Tibial nerve (tissue), 4 donors: ENCODE measurements around the gene TBL3. TPM values are rescaled to one million over a fixed set of nuclear protein-coding genes. Genes with fewer than 3 reads are reported as not detected.

Experiments
- DNase-seq, 2 donors: peaks; one replicate each; pipeline ENCODE4 v3.0.0-alpha.2; 2019; ENCODE audit warnings: low spot score in 2 of 2
- H3K27ac ChIP-seq, 4 donors: fragments of 200-600 bp; sonication (generic) in 3 of 4; one replicate each; pipeline ENCODE4 v1.5.1; 2017 to 2019; ENCODE audit warnings: mild to moderate bottlenecking in 1 of 4
- H3K27me3 ChIP-seq, 2 donors: fragments of 200-600 bp; sonication (generic) in 1 of 2; one replicate each; pipeline versions ENCODE4 v1.5.1 to v1.6.0; 2017 to 2019
- H3K36me3 ChIP-seq, 3 donors: fragments of 200-600 bp; sonication (generic); one replicate each; pipeline ENCODE4 v1.5.1; 2018 to 2019
- H3K4me1 ChIP-seq, 4 donors: fragments of 200-600 bp; sonication (generic) in 3 of 4; one replicate each; pipeline ENCODE4 v1.5.1; 2017 to 2019
- H3K4me3 ChIP-seq, 4 donors: fragments of 200-600 bp; sonication (generic) in 3 of 4; one replicate each; pipeline ENCODE4 v1.5.1; 2017 to 2019; ENCODE audit warnings: mild to moderate bottlenecking in 1 of 4, moderate library complexity in 1 of 4
- H3K9me3 ChIP-seq, 4 donors: fragments of 200-600 bp; sonication (generic) in 3 of 4; one replicate each; pipeline ENCODE4 v1.5.1; 2017 to 2019
- CTCF ChIP-seq, 5 experiments: fragments of 200-600 bp in 3 of 5; fragments of 450-650 bp in 2 of 5; sonication (generic) in 3 of 5; IDR thresholded peaks; one replicate each; pipeline ENCODE4 v1.5.1; 2016 to 2019; ENCODE audit warnings: antibody characterized with exemption in 5 of 5, mild to moderate bottlenecking in 3 of 5, moderate library complexity in 2 of 5
- EP300 ChIP-seq, 2 donors: sonication (generic); formaldehyde crosslinking; IDR thresholded peaks; one replicate each; pipeline ENCODE4 v1.6.1; 2017; ENCODE audit warnings: antibody characterized with exemption in 2 of 2, mild to moderate bottlenecking in 1 of 2
- POLR2A ChIP-seq, 2 donors: fragments of 450-650 bp; IDR thresholded peaks; one replicate each; pipeline ENCODE4 v1.6.1; 2017; ENCODE audit warnings: antibody characterized with exemption in 2 of 2, mild to moderate bottlenecking in 2 of 2, moderate library complexity in 2 of 2
- WGBS, 2 donors: methylation state at CpG; one replicate each; pipeline ENCODE4 v1.1.5; 2018; 5-methylcytosine and 5-hydroxymethylcytosine counted together
- small RNA-seq: library from RNA; depleted of rRNA; stranded (forward); fragments of <200 nt; gene quantifications from one replicate; pipeline ENCODE3, GENCODE V24; 2016
- total RNA-seq, 4 donors: library from RNA; depleted of rRNA; stranded (reverse); fragments of >200 nt; gene quantifications; one replicate each; pipeline ENCODE4 v1.1.0, GENCODE V29; 2016

TBL3 gene
- total RNA-seq, 4 donors from 2014 or later: 37.6 to 70.8 (median 46.2) TPM

- Histone ChIP-seq H3K27me3 (no peaks in the 10 kb centered on the region), H3K4me3 (peak overlapping the region in 3 of 4 donors; percentile 4 to 83 (median 9)), H3K36me3 (peaks cover 0 to 6% (median 0%) of the 10 kb centered on the region in 3 donors), H3K27ac (peak overlapping the region; percentile 19 to 100 (median 70)), H3K4me1 (peaks cover 0 to 80% (median 44%) of the 10 kb centered on the region in 4 donors), H3K9me3 (no peaks in the 10 kb centered on the region)
- WGBS, 2 donors: 58 to 80% methylated on average over 2 to 6 of the region's 22 CpGs
- TF ChIP-seq POLR2A (IDR thresholded peaks at IDR 0.05) (peak in 1 of 2 donors; percentile 29), CTCF (IDR thresholded peaks at IDR 0.05) (no peak), EP300 (IDR thresholded peaks at IDR 0.05) (peak in 1 of 2 donors; percentile 35)
- no peak for DNase-seq
Observed at GRCh38 chr16:2029350-2029749, 57.5 kb downstream of the TBL3 start.

GRCh38 chr16:2030036-2030435, 58.2 kb downstream of the TBL3 start:
- Histone ChIP-seq H3K9me3 (no peaks in the 10 kb centered on the region), H3K4me3 (peak overlapping the region in 2 of 4 donors; percentile 9 to 83), H3K36me3 (peaks cover 0 to 6% (median 0%) of the 10 kb centered on the region in 3 donors), H3K4me1 (peaks cover 0 to 85% (median 50%) of the 10 kb centered on the region in 4 donors), H3K27me3 (no peaks in the 10 kb centered on the region), H3K27ac (peak overlapping the region; percentile 19 to 100 (median 94))
- no peak for TF ChIP-seq POLR2A (IDR thresholded peaks at IDR 0.05)
- no peak for TF ChIP-seq EP300 (IDR thresholded peaks at IDR 0.05)
- TF ChIP-seq CTCF (IDR thresholded peaks at IDR 0.05): no peak
- no peak for DNase-seq
- WGBS, 2 donors: 74 to 90% methylated on average over 7 to 10 of the region's 11 CpGs

GRCh38 chr16:2031081-2031577, 59.3 kb downstream of the TBL3 start:
- Histone ChIP-seq H3K36me3 (peaks cover 0 to 6% (median 0%) of the 10 kb centered on the region in 3 donors), H3K4me3 (no peak overlapping the region), H3K9me3 (no peaks in the 10 kb centered on the region), H3K4me1 (peaks cover 0 to 93% (median 59%) of the 10 kb centered on the region in 4 donors), H3K27me3 (no peaks in the 10 kb centered on the region), H3K27ac (peak overlapping the region in 3 of 4 donors; percentile 93 to 100 (median 94))
- TF ChIP-seq EP300 (IDR thresholded peaks at IDR 0.05) (no peak), CTCF (IDR thresholded peaks at IDR 0.05) (no peak), POLR2A (IDR thresholded peaks at IDR 0.05) (no peak)
- 64 to 68% methylated on average over 11 of the region's 11 CpGs for WGBS, 2 donors
- DNase-seq: no peak

Small RNAs within 50 kb of the gene (small RNA-seq; reads per million reads assigned to genes)
- gene AC005363.2 (not detected), gene RN7SL219P (not detected), gene SNORA10 (not detected), gene SNORA64 (not detected)

Other genes with a start within 250 kb of the TBL3 start
- gene NME3, start 200.5 kb upstream of the TBL3 start, total RNA-seq: 100 to 1,000 TPM; 113 to 198 (median 128) TPM
- gene EME2, start 199.2 kb upstream of the TBL3 start, total RNA-seq: 10 to 100 TPM; 13.2 to 41.4 (median 17.7) TPM
- 100 to 1,000 TPM in 1 of 4 donors, 10 to 100 TPM in 3; 58.1 to 121 (median 81.0) TPM for gene MRPS34, start 198.9 kb upstream of the TBL3 start, total RNA-seq
- 100 to 1,000 TPM in 3 of 4 donors, 10 to 100 TPM in 1; 90.7 to 122 (median 112) TPM for gene SPSB3, start 189.5 kb upstream of the TBL3 start, total RNA-seq
- 10 to 100 TPM; 73.5 to 93.9 (median 87.4) TPM for gene NUBP2, start 189.1 kb upstream of the TBL3 start, total RNA-seq
- 1 to 10 TPM in 1 of 4 donors, under 1 TPM in 1, not detected in 2; 0.63 to 1.6 TPM for gene IGFALS, start 178.3 kb upstream of the TBL3 start, total RNA-seq
- 100 to 1,000 TPM in 2 of 4 donors, 10 to 100 TPM in 2; 89.2 to 161 (median 100) TPM for gene HAGH, start 145.2 kb upstream of the TBL3 start, total RNA-seq
- gene FAHD1, start 144.8 kb upstream of the TBL3 start, total RNA-seq: 10 to 100 TPM; 17.5 to 44.1 (median 33.7) TPM
- gene MEIOB, start 99.9 kb upstream of the TBL3 start, total RNA-seq: not detected
- not detected for gene HS3ST6, start 53.6 kb upstream of the TBL3 start, total RNA-seq
- gene MSRB1, start 28.9 kb upstream of the TBL3 start, total RNA-seq: 10 to 100 TPM; 22.5 to 46.1 (median 30.3) TPM
- not detected for gene RPL3L, start 17.4 kb upstream of the TBL3 start, total RNA-seq
- 100 to 1,000 TPM in 2 of 4 donors, 10 to 100 TPM in 2; 86.9 to 136 (median 116) TPM for gene NDUFB10, start 12.5 kb upstream of the TBL3 start, total RNA-seq
- 1,000 to 10,000 TPM; 1,591 to 3,468 (median 1,745) TPM for gene RPS2, start 7.2 kb upstream of the TBL3 start, total RNA-seq
- not detected for gene RNF151, start 5.2 kb upstream of the TBL3 start, total RNA-seq
- 1 to 10 TPM in 1 of 4 donors, not detected in 3; 3.9 TPM for gene NOXO1, start 9.4 kb downstream of the TBL3 start, total RNA-seq
- 10 to 100 TPM; 13.4 to 20.2 (median 18.1) TPM for gene GFER, start 12.1 kb downstream of the TBL3 start, total RNA-seq
- gene SYNGR3, start 17.9 kb downstream of the TBL3 start, total RNA-seq: 1 to 10 TPM in 1 of 4 donors, not detected in 3; 3.9 TPM
- gene ZNF598, start 37.8 kb downstream of the TBL3 start, total RNA-seq: 10 to 100 TPM; 37.0 to 83.1 (median 49.2) TPM
- gene NPW, start 47.7 kb downstream of the TBL3 start, total RNA-seq: 1 to 10 TPM in 2 of 4 donors, not detected in 2; 3.0 to 3.1 TPM
- gene NHERF2, start 54.8 kb downstream of the TBL3 start, total RNA-seq: 10 to 100 TPM; 54.7 to 83.1 (median 64.9) TPM
- gene NTHL1, start 75.8 kb downstream of the TBL3 start, total RNA-seq: 10 to 100 TPM; 22.8 to 56.7 (median 28.1) TPM
- gene TSC2, start 75.9 kb downstream of the TBL3 start, total RNA-seq: 100 to 1,000 TPM in 2 of 4 donors, 10 to 100 TPM in 2; 75.4 to 507 (median 111) TPM
- gene PKD1, start 163.8 kb downstream of the TBL3 start, total RNA-seq: 100 to 1,000 TPM; 207 to 542 (median 381) TPM
- not detected for gene RAB26, start 176.6 kb downstream of the TBL3 start, total RNA-seq
- gene TRAF7, start 183.7 kb downstream of the TBL3 start, total RNA-seq: 10 to 100 TPM; 29.1 to 53.7 (median 38.4) TPM
- under 1 TPM in 3 of 4 donors, not detected in 1; 0.20 to 0.63 (median 0.30) TPM for gene CASKIN1, start 224.6 kb downstream of the TBL3 start, total RNA-seq
- gene MLST8, start 233.4 kb downstream of the TBL3 start, total RNA-seq: 10 to 100 TPM; 28.8 to 73.8 (median 43.8) TPM
- 100 to 1,000 TPM in 1 of 4 donors, 10 to 100 TPM in 3; 19.8 to 203 (median 24.4) TPM for gene BRICD5, start 238.8 kb downstream of the TBL3 start, total RNA-seq
- gene PGP, start 242.8 kb downstream of the TBL3 start, total RNA-seq: 10 to 100 TPM; 13.1 to 27.0 (median 23.2) TPM